Kidney capillary endothelial cell (primary cell): Measurements from ENCODE around the gene DDI2.
A peak's percentile ranks its signal among the peaks of the same experiment; 100 is the strongest.
"Not testable (repeated sequence)": the region's sequence is repeated elsewhere in the genome, so short reads cannot be mapped to it uniquely, and the experiment has no call there.

Source experiments
- DNase-seq: peaks from one replicate; pipeline ENCODE4 v3.0.0-alpha.2; 2018; ENCODE audit warnings: low spot score

The DDI2 gene

GRCh38 chr1:15636436-15636835 lies 19.2 kb downstream of the DDI2 start:
- DNase-seq = no peak

GRCh38 chr1:15637826-15638225 lies 20.6 kb downstream of the DDI2 start:
- DNase-seq = no peak

GRCh38 chr1:15639262-15639661 lies 22.0 kb downstream of the DDI2 start:
- DNase-seq = no peak

- DNase-seq = no peak
These were observed 22.7 kb downstream of the DDI2 start for GRCh38 chr1:15639931-15640330.

GRCh38 chr1:15640667-15641066 lies 23.4 kb downstream of the DDI2 start:
- peak; percentile 45 for DNase-seq

- DNase-seq = no peak
These were observed 32.7 kb downstream of the DDI2 start for GRCh38 chr1:15649937-15650336.

- DNase-seq = no peak
These were observed 33.2 kb downstream of the DDI2 start for GRCh38 chr1:15650433-15650832.

GRCh38 chr1:15652130-15652529 lies 34.9 kb downstream of the DDI2 start:
- DNase-seq = not testable (repeated sequence)

GRCh38 chr1:15654091-15654690 lies 36.9 kb downstream of the DDI2 start:
- no peak for DNase-seq

GRCh38 chr1:15656464-15656863 lies 39.2 kb downstream of the DDI2 start:
- no peak for DNase-seq

GRCh38 chr1:15657021-15657420 lies 39.8 kb downstream of the DDI2 start:
- peak; percentile 40 for DNase-seq

- no peak for DNase-seq
These were observed 42.9 kb downstream of the DDI2 start for GRCh38 chr1:15660151-15660550.

GRCh38 chr1:15662477-15662876 lies 45.2 kb downstream of the DDI2 start:
- DNase-seq = no peak

GRCh38 chr1:15663925-15664324 lies 46.7 kb downstream of the DDI2 start:
- no peak for DNase-seq

- DNase-seq = no peak
These were observed 50.1 kb downstream of the DDI2 start for GRCh38 chr1:15667362-15667761.

GRCh38 chr1:15668089-15668754 lies 51.0 kb downstream of the DDI2 start:
- DNase-seq = no peak

GRCh38 chr1:15669074-15669473 lies 51.8 kb downstream of the DDI2 start:
- no peak for DNase-seq

GRCh38 chr1:15669864-15670263 lies 52.6 kb downstream of the DDI2 start:
- no peak for DNase-seq

GRCh38 chr1:15671430-15671829 lies 54.2 kb downstream of the DDI2 start:
- no peak for DNase-seq

- DNase-seq = no peak
These were observed 57.3 kb downstream of the DDI2 start for GRCh38 chr1:15674386-15675159.

GRCh38 chr1:15676010-15676409 lies 58.8 kb downstream of the DDI2 start:
- DNase-seq = no peak

GRCh38 chr1:15676688-15677661 lies 59.7 kb downstream of the DDI2 start:
- no peak for DNase-seq
